Endothelial cell of umbilical vein (primary cell): ENCODE data around the gene RAD51B.

Experiments used
- CTCF ChIP-seq, 2 donors: IDR thresholded peaks; 1 replicate in 1 of 2; 2 replicates in 1 of 2; pipeline ENCODE4 v1.5.1; 2011; ENCODE audit warnings: low read length in 2 of 2, mild to moderate bottlenecking in 2 of 2, moderate library complexity in 2 of 2, control low read depth in 1 of 2, inconsistent platforms in 1 of 2, low read depth in 1 of 2; ENCODE audit not compliant: insufficient read depth in 1 of 2; ENCODE audit errors: extremely low read depth in 1 of 2
- EZH2 ChIP-seq: IDR thresholded peaks from 2 replicates; pipeline ENCODE4 v1.6.1; 2012; ENCODE audit warnings: borderline replicate concordance, low read depth, mild to moderate bottlenecking, moderate library complexity, low read length, inconsistent platforms; ENCODE audit not compliant: severe bottlenecking
- FOS ChIP-seq: IDR thresholded peaks from 2 replicates; pipeline ENCODE4 v1.6.1; 2011; ENCODE audit warnings: mild to moderate bottlenecking, low read length, moderate library complexity, borderline replicate concordance; ENCODE audit not compliant: insufficient read depth
- GATA2 ChIP-seq: IDR thresholded peaks from 2 replicates; pipeline ENCODE4 v1.7.0; 2011; ENCODE audit warnings: low read depth, mild to moderate bottlenecking, moderate library complexity, mixed read lengths, low read length; ENCODE audit not compliant: insufficient read length, insufficient read depth
- JUN ChIP-seq: IDR thresholded peaks from 2 replicates; pipeline ENCODE4 v1.6.1; 2011; ENCODE audit warnings: borderline replicate concordance, low read depth; ENCODE audit not compliant: insufficient read length, insufficient read depth
- MYC ChIP-seq: IDR thresholded peaks from one replicate; pipeline ENCODE4 v1.6.1; 2011; ENCODE audit warnings: mild to moderate bottlenecking, low read depth, low read length
- POLR2A ChIP-seq: IDR thresholded peaks from 2 replicates; pipeline ENCODE4 v1.6.1; 2012; ENCODE audit warnings: low read depth, mild to moderate bottlenecking, control low read depth, low read length
- POLR2AphosphoS5 ChIP-seq: IDR thresholded peaks from 2 replicates; pipeline ENCODE4 v1.6.1; 2012; ENCODE audit warnings: low read depth, mild to moderate bottlenecking, control low read depth, low read length, moderate library complexity; ENCODE audit not compliant: insufficient read depth

- no peak for TF ChIP-seq CTCF (IDR thresholded peaks at IDR 0.05; ENCODE audit: extremely low read depth in 1 of 2, insufficient read depth in 1 of 2, low read depth in 1 of 2, low read length in 2 of 2)
- TF ChIP-seq EZH2, result no peak
- no peak for TF ChIP-seq POLR2A
- TF ChIP-seq POLR2AphosphoS5, result no peak
- TF ChIP-seq JUN, result no peak
- no peak for TF ChIP-seq GATA2
- TF ChIP-seq MYC, result no peak
- TF ChIP-seq FOS, result no peak
Observed at GRCh38 chr14:68510201-68511128, 690.9 kb downstream of the RAD51B start.
